Spleen (tissue), 7 donors: Measurements from ENCODE around the gene VSIG1.

Experiments
- POLR2A ChIP-seq, 3 donors: fragments of 450-650 bp; IDR thresholded peaks; one replicate each; pipeline ENCODE4 v1.5.1; 2017; ENCODE audit warnings: antibody characterized with exemption in 3 of 3, mild to moderate bottlenecking in 1 of 3
- TF ChIP-seq, protein P1 (sequence below), 11 experiments: fragments of 200-600 bp in 7 of 11; fragments of 450-650 bp in 4 of 11; sonication (generic) in 4 of 11; IDR thresholded peaks in 8 of 11; conservative IDR thresholded peaks in 3 of 11; 1 replicate in 7 of 11; 2 replicates in 4 of 11; pipeline versions ENCODE4 v1.4.0 to v1.8.0; 2016 to 2021; ENCODE audit warnings: antibody characterized with exemption in 11 of 11, inconsistent platforms in 4 of 11, mild to moderate bottlenecking in 1 of 11
- donor health status: DM: no; HTN: no; CAD: no; lungs with moderate emphysema.
- donor health status: DM: no; HTN: no; CAD: no.
- donor health status: DM: no; HTN: no; CAD: no.

- TF ChIP-seq, protein P1, sequence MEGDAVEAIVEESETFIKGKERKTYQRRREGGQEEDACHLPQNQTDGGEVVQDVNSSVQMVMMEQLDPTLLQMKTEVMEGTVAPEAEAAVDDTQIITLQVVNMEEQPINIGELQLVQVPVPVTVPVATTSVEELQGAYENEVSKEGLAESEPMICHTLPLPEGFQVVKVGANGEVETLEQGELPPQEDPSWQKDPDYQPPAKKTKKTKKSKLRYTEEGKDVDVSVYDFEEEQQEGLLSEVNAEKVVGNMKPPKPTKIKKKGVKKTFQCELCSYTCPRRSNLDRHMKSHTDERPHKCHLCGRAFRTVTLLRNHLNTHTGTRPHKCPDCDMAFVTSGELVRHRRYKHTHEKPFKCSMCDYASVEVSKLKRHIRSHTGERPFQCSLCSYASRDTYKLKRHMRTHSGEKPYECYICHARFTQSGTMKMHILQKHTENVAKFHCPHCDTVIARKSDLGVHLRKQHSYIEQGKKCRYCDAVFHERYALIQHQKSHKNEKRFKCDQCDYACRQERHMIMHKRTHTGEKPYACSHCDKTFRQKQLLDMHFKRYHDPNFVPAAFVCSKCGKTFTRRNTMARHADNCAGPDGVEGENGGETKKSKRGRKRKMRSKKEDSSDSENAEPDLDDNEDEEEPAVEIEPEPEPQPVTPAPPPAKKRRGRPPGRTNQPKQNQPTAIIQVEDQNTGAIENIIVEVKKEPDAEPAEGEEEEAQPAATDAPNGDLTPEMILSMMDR (IDR thresholded peaks at IDR 0.05 in 8 of 11, conservative IDR thresholded peaks at IDR 0.05 in 3 of 11) = no peak
- TF ChIP-seq POLR2A (IDR thresholded peaks at IDR 0.05) = no peak
Measured at GRCh38 chrX:108032944-108033343, 11.9 kb upstream of the VSIG1 start.
